ENCODE measurements around the gene TBL1X.

TBL1X gene

GRCh38 chrX:9650091-9650490 is 185.2 kb downstream of the TBL1X start:
- no peak overlapping the region for H3K4me3 ChIP-seq (ENCODE audit: low read depth, low read length)
- no peak for TF ChIP-seq CTCF (IDR thresholded peaks at IDR 0.05; ENCODE audit: low read depth, low read length)

GRCh38 chrX:9651737-9652136 is 186.9 kb downstream of the TBL1X start:
- TF ChIP-seq CTCF (IDR thresholded peaks at IDR 0.05; ENCODE audit: low read depth, low read length): no peak
- no peak overlapping the region for H3K4me3 ChIP-seq (ENCODE audit: low read depth, low read length)

GRCh38 chrX:9654929-9655328 is 190.1 kb downstream of the TBL1X start:
- no peak overlapping the region for H3K4me3 ChIP-seq (ENCODE audit: low read depth, low read length)
- no peak for TF ChIP-seq CTCF (IDR thresholded peaks at IDR 0.05; ENCODE audit: low read depth, low read length)

- TF ChIP-seq CTCF (IDR thresholded peaks at IDR 0.05; ENCODE audit: low read depth, low read length): no peak
- no peak overlapping the region for H3K4me3 ChIP-seq (ENCODE audit: low read depth, low read length)
Observed at GRCh38 chrX:9656277-9656676, 191.4 kb downstream of the TBL1X start.

GRCh38 chrX:9656871-9657270 is 192.0 kb downstream of the TBL1X start:
- TF ChIP-seq CTCF (IDR thresholded peaks at IDR 0.05; ENCODE audit: low read depth, low read length): no peak
- no peak overlapping the region for H3K4me3 ChIP-seq (ENCODE audit: low read depth, low read length)

- no peak overlapping the region for H3K4me3 ChIP-seq (ENCODE audit: low read depth, low read length)
- no peak for TF ChIP-seq CTCF (IDR thresholded peaks at IDR 0.05; ENCODE audit: low read depth, low read length)
Observed at GRCh38 chrX:9657590-9658256, 192.9 kb downstream of the TBL1X start.

GRCh38 chrX:9658409-9658808 is 193.6 kb downstream of the TBL1X start:
- no peak for TF ChIP-seq CTCF (IDR thresholded peaks at IDR 0.05; ENCODE audit: low read depth, low read length)

More at GRCh38 chrX:9658409-9658808, 193.6 kb downstream of the TBL1X start:
- H3K4me3 ChIP-seq (ENCODE audit: low read depth, low read length): no peak overlapping the region

All from WI38 (cell line).